Effector memory CD8-positive, alpha-beta T cell (primary cell): Measurements from ENCODE around the gene CDH4.

Source experiments
- ATAC-seq: fragments of 150-1000 bp; cut with Tn5 transposase; replicated peaks from 2 replicates; pipeline ENCODE4 v1.10.0; 2021; ENCODE audit warnings: mild to moderate bottlenecking, moderate library complexity
- DNase-seq, 3 experiments: peaks; one replicate each; pipeline ENCODE4 v3.0.0; 2021
- H3K27ac Mint-ChIP-seq, 2 donors: one replicate each; pipeline ENCODE4 v1.8.0; 2022; ENCODE audit warnings: mild to moderate bottlenecking in 2 of 2, mixed read lengths in 2 of 2, moderate library complexity in 2 of 2
- H3K27me3 Mint-ChIP-seq, 2 donors: one replicate each; pipeline ENCODE4 v1.8.0; 2022; ENCODE audit warnings: mixed read lengths in 2 of 2
- H3K36me3 Mint-ChIP-seq: one replicate; pipeline ENCODE4 v1.8.0; 2022; ENCODE audit warnings: mild to moderate bottlenecking, moderate library complexity, mixed read lengths; ENCODE audit not compliant: insufficient read depth
- H3K4me1 Mint-ChIP-seq, 2 donors: one replicate each; pipeline ENCODE4 v1.8.0; 2022; ENCODE audit warnings: low read depth in 2 of 2, mixed read lengths in 2 of 2
- H3K4me3 Mint-ChIP-seq, 2 donors: one replicate each; pipeline ENCODE4 v1.8.0; 2022; ENCODE audit warnings: mild to moderate bottlenecking in 2 of 2, mixed read lengths in 2 of 2, moderate library complexity in 2 of 2
- H3K9me3 Mint-ChIP-seq, 2 donors: one replicate each; pipeline ENCODE4 v1.8.0; 2022; ENCODE audit warnings: mixed read lengths in 2 of 2

CDH4 gene

GRCh38 chr20:61861054-61861841 lies 609.2 kb downstream of the CDH4 start:
- no peaks in the 10 kb centered on the region for H3K27me3 Mint-ChIP-seq
- no peak for DNase-seq
- no peak overlapping the region for H3K27ac Mint-ChIP-seq
- no peaks in the 10 kb centered on the region for H3K4me1 Mint-ChIP-seq
- no peak for ATAC-seq
- H3K9me3 Mint-ChIP-seq = peaks cover 7 to 13% of the 10 kb centered on the region in 2 donors
- no peaks in the 10 kb centered on the region for H3K36me3 Mint-ChIP-seq
- H3K4me3 Mint-ChIP-seq = no peak overlapping the region

GRCh38 chr20:61861858-61862257 lies 609.8 kb downstream of the CDH4 start:
- ATAC-seq = no peak
- H3K4me3 Mint-ChIP-seq = no peak overlapping the region

GRCh38 chr20:61862881-61863280 lies 610.8 kb downstream of the CDH4 start:
- Mint-ChIP-seq H3K36me3 (no peaks in the 10 kb centered on the region), H3K4me3 (no peak overlapping the region), H3K27ac (no peak overlapping the region), H3K4me1 (no peaks in the 10 kb centered on the region), H3K9me3 (peaks cover 7 to 19% of the 10 kb centered on the region in 2 donors), H3K27me3 (no peaks in the 10 kb centered on the region)
- no peak for DNase-seq
- no peak for ATAC-seq

More at GRCh38 chr20:61861858-61862257, 609.8 kb downstream of the CDH4 start:
- no peak for DNase-seq
- Mint-ChIP-seq H3K27me3 (no peaks in the 10 kb centered on the region), H3K4me1 (no peaks in the 10 kb centered on the region), H3K36me3 (no peaks in the 10 kb centered on the region), H3K27ac (no peak overlapping the region), H3K9me3 (peaks cover 7 to 19% of the 10 kb centered on the region in 2 donors)

- ATAC-seq (no peak), DNase-seq (no peak)
- H3K9me3 Mint-ChIP-seq = peaks cover 7 to 19% of the 10 kb centered on the region in 2 donors
- H3K4me1 Mint-ChIP-seq = no peaks in the 10 kb centered on the region
- no peak overlapping the region for H3K27ac Mint-ChIP-seq
- H3K4me3 Mint-ChIP-seq = no peak overlapping the region
- H3K27me3 Mint-ChIP-seq = peaks cover 0 to 4% of the 10 kb centered on the region in 2 donors
- H3K36me3 Mint-ChIP-seq = no peaks in the 10 kb centered on the region
Measured at GRCh38 chr20:61864481-61864880, 612.4 kb downstream of the CDH4 start.

GRCh38 chr20:61865353-61865752 lies 613.3 kb downstream of the CDH4 start:
- Mint-ChIP-seq H3K27ac (no peak overlapping the region), H3K36me3 (no peaks in the 10 kb centered on the region)
- no peak for DNase-seq

GRCh38 chr20:61866165-61866564 lies 614.1 kb downstream of the CDH4 start:
- no peak for ATAC-seq
- no peak for DNase-seq
- Mint-ChIP-seq H3K4me1 (no peaks in the 10 kb centered on the region), H3K4me3 (no peak overlapping the region), H3K9me3 (peaks cover 7 to 19% of the 10 kb centered on the region in 2 donors), H3K27me3 (peaks cover 0 to 16% of the 10 kb centered on the region in 2 donors), H3K36me3 (no peaks in the 10 kb centered on the region), H3K27ac (no peak overlapping the region)

More at GRCh38 chr20:61865353-61865752, 613.3 kb downstream of the CDH4 start:
- Mint-ChIP-seq H3K4me3 (no peak overlapping the region), H3K27me3 (peaks cover 0 to 13% of the 10 kb centered on the region in 2 donors), H3K4me1 (no peaks in the 10 kb centered on the region), H3K9me3 (peaks cover 7 to 19% of the 10 kb centered on the region in 2 donors)
- no peak for ATAC-seq

GRCh38 chr20:61868006-61868405 lies 615.9 kb downstream of the CDH4 start:
- H3K27ac Mint-ChIP-seq = no peak overlapping the region
- ATAC-seq (no peak), DNase-seq (no peak)
- H3K4me3 Mint-ChIP-seq = no peak overlapping the region
- no peaks in the 10 kb centered on the region for H3K36me3 Mint-ChIP-seq
- H3K27me3 Mint-ChIP-seq = peaks cover 0 to 16% of the 10 kb centered on the region in 2 donors
- H3K4me1 Mint-ChIP-seq = peaks cover 0 to 2% of the 10 kb centered on the region in 2 donors
- H3K9me3 Mint-ChIP-seq = peaks cover 7 to 19% of the 10 kb centered on the region in 2 donors

GRCh38 chr20:61868466-61869090 lies 616.5 kb downstream of the CDH4 start:
- H3K4me1 Mint-ChIP-seq = peaks cover 0 to 2% of the 10 kb centered on the region in 2 donors
- no peak for DNase-seq
- H3K36me3 Mint-ChIP-seq = no peaks in the 10 kb centered on the region
- peaks cover 0 to 16% of the 10 kb centered on the region in 2 donors for H3K27me3 Mint-ChIP-seq
- no peak for ATAC-seq
- no peak overlapping the region for H3K4me3 Mint-ChIP-seq
- H3K9me3 Mint-ChIP-seq = peaks cover 7 to 19% of the 10 kb centered on the region in 2 donors
- no peak overlapping the region for H3K27ac Mint-ChIP-seq

- no peak for ATAC-seq
- Mint-ChIP-seq H3K4me1 (peaks cover 0 to 2% of the 10 kb centered on the region in 2 donors), H3K27ac (no peak overlapping the region), H3K4me3 (no peak overlapping the region), H3K27me3 (peaks cover 0 to 16% of the 10 kb centered on the region in 2 donors), H3K36me3 (no peaks in the 10 kb centered on the region), H3K9me3 (peaks cover 7 to 18% of the 10 kb centered on the region in 2 donors)
- no peak for DNase-seq
Measured at GRCh38 chr20:61869750-61870507, 617.9 kb downstream of the CDH4 start.

GRCh38 chr20:61871160-61871559 lies 619.1 kb downstream of the CDH4 start:
- Mint-ChIP-seq H3K36me3 (no peaks in the 10 kb centered on the region), H3K4me3 (no peak overlapping the region), H3K9me3 (peaks cover 0 to 7% of the 10 kb centered on the region in 2 donors), H3K27ac (no peak overlapping the region), H3K4me1 (peaks cover 0 to 2% of the 10 kb centered on the region in 2 donors), H3K27me3 (peaks cover 0 to 28% of the 10 kb centered on the region in 2 donors)
- ATAC-seq = no peak
- no peak for DNase-seq

- ATAC-seq (no peak), DNase-seq (no peak)
- Mint-ChIP-seq H3K4me3 (no peak overlapping the region), H3K27ac (no peak overlapping the region), H3K4me1 (peaks cover 0 to 2% of the 10 kb centered on the region in 2 donors), H3K36me3 (no peaks in the 10 kb centered on the region), H3K9me3 (no peaks in the 10 kb centered on the region), H3K27me3 (peaks cover 0 to 36% of the 10 kb centered on the region in 2 donors)
Measured at GRCh38 chr20:61871913-61872312, 619.9 kb downstream of the CDH4 start.

- Mint-ChIP-seq H3K9me3 (no peaks in the 10 kb centered on the region), H3K4me1 (peaks cover 0 to 2% of the 10 kb centered on the region in 2 donors), H3K27me3 (peaks cover 0 to 37% of the 10 kb centered on the region in 2 donors), H3K36me3 (no peaks in the 10 kb centered on the region), H3K4me3 (no peak overlapping the region), H3K27ac (no peak overlapping the region)
- ATAC-seq (no peak), DNase-seq (no peak)
Measured at GRCh38 chr20:61872371-61872900, 620.4 kb downstream of the CDH4 start.
